ENCODE data around the gene MRPS34. TPM values are rescaled to one million over a fixed set of nuclear protein-coding genes. Genes with fewer than 3 reads are reported as not detected.

MRPS34 gene
- total RNA-seq, 4 donors from 2014 or later = 67.3 to 146 (median 98.1) TPM

GRCh38 chr16:1778200-1779179 lies 5.6 kb upstream of the MRPS34 start:
- DNase-seq = no peak
- intact Hi-C loops (cut with DNase I) = no loop called here
- TF ChIP-seq CTCF (IDR thresholded peaks at IDR 0.05) = no peak
- TF ChIP-seq POLR2A (IDR thresholded peaks at IDR 0.05) = no peak
- WGBS, 2 donors = 79 to 88% methylated on average over 12 to 26 of the region's 34 CpGs
- no peak overlapping the region for H3K4me3 ChIP-seq (replicated peaks in 1 of 3)
- no peak overlapping the region for H3K27ac ChIP-seq
- peaks cover 23 to 26% of the 10 kb centered on the region in 2 donors for H3K36me3 ChIP-seq
- H3K27me3 ChIP-seq = no peaks in the 10 kb centered on the region
- H3K4me1 ChIP-seq = peaks cover 21 to 29% of the 10 kb centered on the region in 2 donors
- no peaks in the 10 kb centered on the region for H3K9me3 ChIP-seq

GRCh38 chr16:1777375-1778199 lies 4.7 kb upstream of the MRPS34 start:
- intact Hi-C loops (cut with DNase I) = no loop called here
- WGBS, 2 donors = 86 to 87% methylated on average over 9 to 29 of the region's 36 CpGs
- no peak for TF ChIP-seq CTCF (IDR thresholded peaks at IDR 0.05)
- Histone ChIP-seq H3K27ac (no peak overlapping the region), H3K9me3 (no peaks in the 10 kb centered on the region), H3K27me3 (no peaks in the 10 kb centered on the region), H3K4me3 (replicated peaks in 1 of 3) (no peak overlapping the region), H3K36me3 (peaks cover 23 to 26% of the 10 kb centered on the region in 2 donors), H3K4me1 (peaks cover 22 to 26% of the 10 kb centered on the region in 2 donors)
- DNase-seq = no peak

GRCh38 chr16:1776991-1777374 lies 4.0 kb upstream of the MRPS34 start:
- peaks cover 27 to 31% of the 10 kb centered on the region in 2 donors for H3K4me1 ChIP-seq
- DNase-seq = no peak
- peaks cover 23 to 26% of the 10 kb centered on the region in 2 donors for H3K36me3 ChIP-seq

GRCh38 chr16:1776672-1776955 lies 3.7 kb upstream of the MRPS34 start:
- no peaks in the 10 kb centered on the region for H3K27me3 ChIP-seq

More at GRCh38 chr16:1776991-1777374, 4.0 kb upstream of the MRPS34 start:
- Histone ChIP-seq H3K4me3 (replicated peaks in 1 of 3) (no peak overlapping the region), H3K27ac (no peak overlapping the region), H3K9me3 (no peaks in the 10 kb centered on the region), H3K27me3 (no peaks in the 10 kb centered on the region)
- intact Hi-C loops (cut with DNase I) = no loop called here
- 91 to 100% methylated on average over 5 to 20 of the region's 22 CpGs for WGBS, 2 donors
- TF ChIP-seq CTCF (IDR thresholded peaks at IDR 0.05) (no peak), POLR2A (IDR thresholded peaks at IDR 0.05) (no peak)

More at GRCh38 chr16:1776672-1776955, 3.7 kb upstream of the MRPS34 start:
- 85 to 97% methylated on average over 6 to 13 of the region's 13 CpGs for WGBS, 2 donors
- DNase-seq = no peak
- Histone ChIP-seq H3K9me3 (no peaks in the 10 kb centered on the region), H3K27ac (no peak overlapping the region), H3K4me1 (peaks cover 28 to 34% of the 10 kb centered on the region in 2 donors), H3K36me3 (peaks cover 23 to 26% of the 10 kb centered on the region in 2 donors), H3K4me3 (replicated peaks in 1 of 3) (no peak overlapping the region)
- intact Hi-C loops (cut with DNase I) = no loop called here
- TF ChIP-seq CTCF (IDR thresholded peaks at IDR 0.05) (no peak), POLR2A (IDR thresholded peaks at IDR 0.05) (no peak)
